Neural cell (in vitro differentiated cells): ENCODE data around the gene GLYATL3. TPM values are rescaled to one million over a fixed set of nuclear protein-coding genes. Genes with fewer than 3 reads are reported as not detected.
A peak's percentile ranks its signal among the peaks of the same experiment; 100 is the strongest.

Experiments used
- H2AFZ ChIP-seq: fragments of 200-600, 300-800 bp; sonication (generic), shearing (Covaris generic); 2 replicates; pipeline ENCODE4 v1.6.0; 2014; ENCODE audit warnings: low read depth, mild to moderate bottlenecking, antibody characterized with exemption, low read length, moderate library complexity
- H3F3A ChIP-seq: fragments of 200-600 bp; shearing (Covaris generic); 2 replicates; pipeline ENCODE4 v1.6.1; 2016; ENCODE audit warnings: mild to moderate bottlenecking, moderate library complexity, mixed read lengths, antibody characterized with exemption, low read length; ENCODE audit not compliant: insufficient read depth, poor library complexity, severe bottlenecking
- H3K27ac ChIP-seq: fragments of 200-600, 300-800 bp; sonication (generic), shearing (Covaris generic); 2 replicates; pipeline ENCODE4 v1.5.1; 2014; ENCODE audit warnings: mild to moderate bottlenecking, low read length, moderate library complexity
- H3K27me3 ChIP-seq: fragments of 300-800, 200-600 bp; sonication (generic), shearing (Covaris generic); 2 replicates; pipeline ENCODE4 v1.6.0; 2014; ENCODE audit warnings: mild to moderate bottlenecking, low read depth, low read length, moderate library complexity; ENCODE audit not compliant: insufficient read depth
- H3K36me3 ChIP-seq: fragments of 300-800, 200-600 bp; sonication (generic), shearing (Covaris generic); 2 replicates; pipeline ENCODE4 v1.5.1; 2014; ENCODE audit warnings: mild to moderate bottlenecking, antibody characterized with exemption, low read length, moderate library complexity; ENCODE audit not compliant: insufficient read depth
- H3K4me2 ChIP-seq: fragments of 300-800, 200-600 bp; sonication (generic), shearing (Covaris generic); 2 replicates; pipeline ENCODE4 v1.6.0; 2014; ENCODE audit warnings: mild to moderate bottlenecking, low read length
- H3K4me3 ChIP-seq: fragments of 300-800, 200-600 bp; sonication (generic), shearing (Covaris generic); 2 replicates; pipeline ENCODE4 v1.5.1; 2014; ENCODE audit warnings: mild to moderate bottlenecking, low read length, moderate library complexity
- H3K79me2 ChIP-seq: fragments of 200-600 bp; shearing (Covaris generic); replicated peaks from 2 replicates; pipeline ENCODE4 v1.6.0; 2014; ENCODE audit warnings: mild to moderate bottlenecking, low read length, moderate library complexity; ENCODE audit not compliant: insufficient read depth
- H3K9ac ChIP-seq: fragments of 300-800, 200-600 bp; sonication (generic), shearing (Covaris generic); 2 replicates; pipeline ENCODE4 v1.6.1; 2016; ENCODE audit warnings: mild to moderate bottlenecking, low read length, mixed read lengths
- H3K9me2 ChIP-seq: fragments of 200-600 bp; shearing (Covaris generic); 2 replicates; pipeline ENCODE4 v1.6.1; 2016; ENCODE audit warnings: mild to moderate bottlenecking, low read length, mixed read lengths; ENCODE audit not compliant: insufficient read depth
- H3K9me3 ChIP-seq: fragments of 200-600, 300-800 bp; sonication (generic), shearing (Covaris generic); 2 replicates; pipeline ENCODE4 v1.6.1; 2016; ENCODE audit warnings: mild to moderate bottlenecking, mixed run types, low read length, moderate library complexity, mixed read lengths
- H4K20me1 ChIP-seq: fragments of 200-600 bp; shearing (Covaris generic); 2 replicates; pipeline ENCODE4 v1.6.1; 2016; ENCODE audit warnings: mild to moderate bottlenecking, mixed run types; ENCODE audit not compliant: insufficient read depth
- EP300 ChIP-seq: fragments of 450-650 bp; conservative IDR thresholded peaks from 2 replicates; pipeline ENCODE4 v1.6.1; 2014; ENCODE audit warnings: antibody characterized with exemption, mild to moderate bottlenecking, moderate library complexity; ENCODE audit not compliant: poor library complexity, severe bottlenecking
- EZH2 ChIP-seq: fragments of 200-600, 300-800 bp; shearing (Covaris generic), sonication (generic); IDR thresholded peaks from 2 replicates; pipeline ENCODE4 v1.6.1; 2014; ENCODE audit warnings: antibody characterized with exemption, low read length, borderline replicate concordance, mild to moderate bottlenecking; ENCODE audit not compliant: insufficient read depth, poor library complexity, severe bottlenecking
- MXI1 ChIP-seq: fragments of 450-650 bp; conservative IDR thresholded peaks from 2 replicates; pipeline ENCODE4 v1.6.1; 2014; ENCODE audit warnings: antibody characterized with exemption, mild to moderate bottlenecking; ENCODE audit not compliant: poor library complexity, severe bottlenecking
- POLR2AphosphoS5 ChIP-seq: IDR thresholded peaks from 2 replicates; pipeline ENCODE4 v1.6.1; 2012
- RAD21 ChIP-seq: fragments of 450-650 bp; conservative IDR thresholded peaks from 2 replicates; pipeline ENCODE4 v1.6.1; 2014; ENCODE audit warnings: antibody characterized with exemption, mild to moderate bottlenecking, moderate library complexity
- REST ChIP-seq: IDR thresholded peaks from 2 replicates; pipeline ENCODE4 v1.6.1; 2012; ENCODE audit warnings: borderline replicate concordance
- SMC3 ChIP-seq: fragments of 450-650 bp; conservative IDR thresholded peaks from 2 replicates; pipeline ENCODE4 v1.6.1; 2014; ENCODE audit warnings: antibody characterized with exemption, mild to moderate bottlenecking, moderate library complexity; ENCODE audit not compliant: poor library complexity
- TAF1 ChIP-seq: IDR thresholded peaks from 2 replicates; pipeline ENCODE4 v1.6.1; 2012; ENCODE audit warnings: low read depth
- polyA plus RNA-seq: library from polyadenylated mRNA; depleted of rRNA; stranded (reverse); fragments of >200 nt; gene quantifications from 2 replicates; pipeline ENCODE4 v1.2.3, GENCODE V29; 2014
- TF ChIP-seq, protein P1 (sequence below): fragments of 450-650 bp; IDR thresholded peaks from 2 replicates; pipeline ENCODE4 v1.5.1; 2014; ENCODE audit warnings: antibody characterized with exemption, mild to moderate bottlenecking, moderate library complexity; ENCODE audit not compliant: poor library complexity, severe bottlenecking

Gene GLYATL3
- polyA plus RNA-seq, 1 donor from 2014 or later: not detected

DNA sequence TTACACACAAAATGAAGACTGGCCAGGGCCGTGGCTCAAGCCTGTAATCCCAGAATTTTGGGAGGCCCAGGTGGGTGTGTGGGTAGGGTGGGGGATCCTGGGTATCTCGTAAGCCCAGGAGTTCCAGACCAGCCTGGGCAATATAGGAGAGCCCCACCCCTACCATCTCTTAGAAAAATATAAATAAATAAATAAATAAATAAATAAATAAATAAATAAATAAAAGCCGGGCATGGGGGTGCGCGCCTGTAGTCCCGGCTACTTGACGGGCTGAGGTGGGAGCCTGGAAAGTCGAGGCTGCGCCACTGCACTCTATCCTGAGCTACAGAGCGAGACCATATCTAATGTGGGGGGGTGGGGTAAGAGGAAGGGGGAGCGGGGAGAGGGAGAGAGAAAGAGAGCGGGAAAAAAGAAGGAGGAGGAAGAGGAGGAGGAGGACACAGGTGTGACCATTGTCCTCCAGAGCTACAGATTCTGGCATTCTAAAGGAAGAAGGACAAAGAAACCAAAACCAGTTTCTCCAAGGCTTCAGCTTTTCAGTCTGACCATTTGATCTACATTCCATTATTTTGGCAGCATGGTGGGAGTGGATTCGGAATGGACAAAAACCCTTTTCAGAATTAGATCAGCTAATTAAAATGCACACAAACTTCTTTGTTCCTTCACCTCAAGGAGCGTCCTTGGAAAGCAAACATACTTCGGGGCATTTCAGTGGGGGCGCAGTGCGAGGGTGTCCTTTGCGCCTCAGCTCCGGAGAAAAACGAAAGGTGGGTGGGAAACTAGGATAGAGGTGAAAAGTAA, 50.2 kb downstream of the GLYATL3 start:
- H3K9me2 ChIP-seq: no peaks in the 10 kb centered on the region
- no peaks in the 10 kb centered on the region for H4K20me1 ChIP-seq
- H3K79me2 ChIP-seq: no peaks in the 10 kb centered on the region
- H3K36me3 ChIP-seq: no peaks in the 10 kb centered on the region
- no peak overlapping the region for H3K4me2 ChIP-seq
- no peak overlapping the region for H2AFZ ChIP-seq
- H3K9me3 ChIP-seq: no peaks in the 10 kb centered on the region
- TF ChIP-seq EP300: no peak
- TF ChIP-seq POLR2AphosphoS5: no peak
- TF ChIP-seq MXI1: no peak
- no peak for TF ChIP-seq RAD21
- TF ChIP-seq SMC3: no peak
- no peak for TF ChIP-seq REST
- TF ChIP-seq TAF1: no peak
- TF ChIP-seq, protein P1, sequence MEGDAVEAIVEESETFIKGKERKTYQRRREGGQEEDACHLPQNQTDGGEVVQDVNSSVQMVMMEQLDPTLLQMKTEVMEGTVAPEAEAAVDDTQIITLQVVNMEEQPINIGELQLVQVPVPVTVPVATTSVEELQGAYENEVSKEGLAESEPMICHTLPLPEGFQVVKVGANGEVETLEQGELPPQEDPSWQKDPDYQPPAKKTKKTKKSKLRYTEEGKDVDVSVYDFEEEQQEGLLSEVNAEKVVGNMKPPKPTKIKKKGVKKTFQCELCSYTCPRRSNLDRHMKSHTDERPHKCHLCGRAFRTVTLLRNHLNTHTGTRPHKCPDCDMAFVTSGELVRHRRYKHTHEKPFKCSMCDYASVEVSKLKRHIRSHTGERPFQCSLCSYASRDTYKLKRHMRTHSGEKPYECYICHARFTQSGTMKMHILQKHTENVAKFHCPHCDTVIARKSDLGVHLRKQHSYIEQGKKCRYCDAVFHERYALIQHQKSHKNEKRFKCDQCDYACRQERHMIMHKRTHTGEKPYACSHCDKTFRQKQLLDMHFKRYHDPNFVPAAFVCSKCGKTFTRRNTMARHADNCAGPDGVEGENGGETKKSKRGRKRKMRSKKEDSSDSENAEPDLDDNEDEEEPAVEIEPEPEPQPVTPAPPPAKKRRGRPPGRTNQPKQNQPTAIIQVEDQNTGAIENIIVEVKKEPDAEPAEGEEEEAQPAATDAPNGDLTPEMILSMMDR: no peak
- TF ChIP-seq EZH2: no peak
- H3K4me3 ChIP-seq: peak overlapping the region; percentile 66
- H3K9ac ChIP-seq: no peak overlapping the region
- H3K27ac ChIP-seq: no peak overlapping the region
- H3F3A ChIP-seq: peaks cover 4% of the 10 kb centered on the region
- H3K27me3 ChIP-seq: peaks cover 31% of the 10 kb centered on the region

DNA sequence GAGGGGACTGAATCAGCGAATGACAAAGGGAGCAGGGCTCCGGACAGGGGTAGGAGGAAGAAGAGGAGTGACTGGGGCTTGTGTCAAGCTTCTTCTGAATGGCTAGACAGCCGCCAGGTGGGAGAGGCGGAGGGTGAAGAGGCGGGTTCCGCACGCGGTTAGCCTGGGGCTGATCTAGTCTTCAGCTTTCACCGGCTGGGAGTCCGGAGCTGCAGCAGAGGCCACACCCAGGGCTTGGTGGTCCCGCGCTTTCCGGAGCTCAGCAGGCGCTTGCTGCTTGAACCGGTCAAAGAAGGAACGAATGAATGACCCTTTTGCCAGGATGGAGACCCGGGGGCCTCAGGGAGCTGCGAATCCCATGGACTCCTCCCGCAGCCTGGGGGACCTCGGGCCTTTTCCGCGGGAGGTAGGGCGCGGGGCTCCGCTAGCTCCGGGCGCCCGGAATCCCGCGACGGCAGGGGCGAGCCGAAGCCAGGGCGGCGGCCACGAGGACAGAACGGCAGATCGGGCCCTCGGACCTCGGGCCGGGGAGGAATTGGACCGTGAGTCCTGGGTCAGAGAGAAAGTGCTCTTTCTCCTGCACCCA, 50.9 kb downstream of the GLYATL3 start, which contains the start of gene C6orf141:
TSS of gene C6orf141 (plus strand) at position 177 of the 586 bp plus-strand sequence. CDS start at position 302, 125 bp downstream.
- Histone ChIP-seq H3K9me3 (no peaks in the 10 kb centered on the region), H2AFZ (no peak within 1 kb of the TSS), H3K9me2 (no peaks in the 10 kb centered on the region), H4K20me1 (no peaks in the 10 kb centered on the region), H3K79me2 (no peaks in the 10 kb centered on the region), H3K9ac (no peak within 1 kb of the TSS), H3K4me3 (peak within 1 kb of the TSS; percentile 66), H3K27ac (no peak within 1 kb of the TSS), H3K36me3 (no peaks in the 10 kb centered on the region), H3K27me3 (peaks cover 31% of the 10 kb centered on the region), H3K4me2 (peak within 1 kb of the TSS; percentile 83), H3F3A (peaks cover 4% of the 10 kb centered on the region)
- no peak for TF ChIP-seq REST
- TF ChIP-seq POLR2AphosphoS5: no peak
- TF ChIP-seq MXI1: no peak
- no peak for TF ChIP-seq EP300
- TF ChIP-seq SMC3: no peak
- TF ChIP-seq, protein P1: no peak
- no peak for TF ChIP-seq RAD21
- TF ChIP-seq EZH2: no peak
- TF ChIP-seq TAF1: no peak
